Omental fat pad (tissue), 4 donors: Measurements from ENCODE around the gene RAB3GAP2. TPM values are rescaled to one million over a fixed set of nuclear protein-coding genes. Genes with fewer than 3 reads are reported as not detected.

Source experiments
- ATAC-seq: fragments of 150-250 bp; one replicate; pipeline ENCODE4 v1.9.1; 2016; ENCODE audit warnings: mild to moderate bottlenecking, moderate library complexity; ENCODE audit not compliant: low FRiP score
- DNase-seq: peaks from one replicate; pipeline ENCODE4 v3.0.0-alpha.2; 2019; ENCODE audit warnings: low spot score
- total RNA-seq, 4 donors: library from RNA; depleted of rRNA; stranded (reverse); fragments of >200 nt; gene quantifications; one replicate each; pipeline ENCODE4 v1.1.0, GENCODE V29; 2016
- TF ChIP-seq, protein P1 (sequence below), 3 donors: fragments of 450-650 bp; IDR thresholded peaks; one replicate each; pipeline ENCODE4 v1.5.1; 2016 to 2017; ENCODE audit warnings: antibody characterized with exemption in 3 of 3, mild to moderate bottlenecking in 3 of 3, moderate library complexity in 2 of 3

Gene RAB3GAP2
- 10 to 100 TPM; 22.0 to 37.0 (median 30.4) TPM for total RNA-seq

DNA sequence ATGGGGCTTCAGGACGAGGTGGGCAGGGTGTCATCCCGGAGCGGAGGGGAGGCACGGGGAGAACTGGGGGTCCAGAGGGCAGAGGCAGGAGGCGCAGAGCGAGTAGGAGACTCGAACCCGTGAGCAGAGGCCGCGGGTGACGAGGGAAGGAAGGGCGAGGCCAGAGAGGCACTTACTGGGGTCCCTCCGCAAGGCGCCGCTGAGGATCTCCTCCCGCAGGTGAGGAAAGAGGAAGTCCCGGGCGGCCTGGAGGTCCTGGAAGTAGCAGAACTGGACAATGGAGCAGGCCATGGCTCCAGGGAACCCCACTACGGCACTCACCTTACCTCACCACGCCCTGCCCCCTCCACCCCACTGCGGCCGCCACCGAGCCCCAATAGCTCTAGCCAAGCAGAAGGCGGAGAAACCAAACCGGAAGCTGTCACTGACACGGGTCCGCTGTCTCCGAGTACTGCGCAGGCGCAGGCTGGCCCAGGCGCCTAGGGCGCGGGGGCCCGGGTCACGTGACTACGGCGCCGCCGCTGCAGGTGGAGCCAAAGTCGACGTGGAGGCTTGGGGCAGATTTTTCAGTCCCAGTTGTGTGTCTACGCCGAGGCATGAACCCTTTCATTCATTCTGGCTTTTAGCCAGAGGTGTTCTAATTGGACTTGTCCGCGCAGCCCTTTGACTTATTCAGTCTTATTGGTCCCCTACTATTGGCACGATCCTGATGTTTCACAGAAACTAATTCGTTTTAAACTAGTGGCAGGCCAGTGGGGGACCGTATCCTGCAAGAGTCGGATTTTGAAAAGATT, at the start of gene RAB3GAP2:
RAB3GAP2 (minus strand) TSS at position 407 of the 794 bp plus-strand sequence; CDS start at position 291, 116 bp downstream.
- ATAC-seq (peak; percentile 98), DNase-seq (peak; percentile 75)
- TF ChIP-seq, protein P1, sequence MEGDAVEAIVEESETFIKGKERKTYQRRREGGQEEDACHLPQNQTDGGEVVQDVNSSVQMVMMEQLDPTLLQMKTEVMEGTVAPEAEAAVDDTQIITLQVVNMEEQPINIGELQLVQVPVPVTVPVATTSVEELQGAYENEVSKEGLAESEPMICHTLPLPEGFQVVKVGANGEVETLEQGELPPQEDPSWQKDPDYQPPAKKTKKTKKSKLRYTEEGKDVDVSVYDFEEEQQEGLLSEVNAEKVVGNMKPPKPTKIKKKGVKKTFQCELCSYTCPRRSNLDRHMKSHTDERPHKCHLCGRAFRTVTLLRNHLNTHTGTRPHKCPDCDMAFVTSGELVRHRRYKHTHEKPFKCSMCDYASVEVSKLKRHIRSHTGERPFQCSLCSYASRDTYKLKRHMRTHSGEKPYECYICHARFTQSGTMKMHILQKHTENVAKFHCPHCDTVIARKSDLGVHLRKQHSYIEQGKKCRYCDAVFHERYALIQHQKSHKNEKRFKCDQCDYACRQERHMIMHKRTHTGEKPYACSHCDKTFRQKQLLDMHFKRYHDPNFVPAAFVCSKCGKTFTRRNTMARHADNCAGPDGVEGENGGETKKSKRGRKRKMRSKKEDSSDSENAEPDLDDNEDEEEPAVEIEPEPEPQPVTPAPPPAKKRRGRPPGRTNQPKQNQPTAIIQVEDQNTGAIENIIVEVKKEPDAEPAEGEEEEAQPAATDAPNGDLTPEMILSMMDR (IDR thresholded peaks at IDR 0.05) = no peak

DNA sequence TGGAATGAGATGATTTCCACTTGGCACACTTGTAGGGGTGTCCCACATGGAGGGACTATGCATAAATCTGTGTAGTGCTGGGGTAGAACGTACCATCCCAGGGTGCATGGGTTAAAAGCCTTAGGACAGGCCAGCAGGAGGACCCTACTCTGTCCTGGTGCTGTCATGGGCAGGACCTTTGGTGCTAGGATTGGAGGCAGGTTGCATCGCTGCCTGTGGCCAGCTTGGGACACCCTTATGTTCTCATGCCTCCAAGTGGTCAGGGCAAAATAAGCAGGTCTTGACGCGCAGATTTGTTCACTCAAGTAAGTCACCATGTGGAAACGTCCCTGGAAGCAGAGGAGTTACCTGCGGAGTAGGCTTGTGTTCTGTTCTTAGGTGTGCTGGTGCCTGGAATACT, 49.5 kb upstream of the RAB3GAP2 start:
- ATAC-seq (no peak), DNase-seq (no peak)
- TF ChIP-seq, protein P1 (IDR thresholded peaks at IDR 0.05) = no peak

- ATAC-seq (no peak), DNase-seq (no peak)
- TF ChIP-seq, protein P1 (IDR thresholded peaks at IDR 0.05) = no peak
These were observed 48.5 kb upstream of the RAB3GAP2 start for GRCh38 chr1:220320709-220321108.

- DNase-seq = no peak
- ATAC-seq = no peak
- TF ChIP-seq, protein P1 (IDR thresholded peaks at IDR 0.05) = no peak
These were observed 46.4 kb upstream of the RAB3GAP2 start for GRCh38 chr1:220318673-220319072.

- DNase-seq = no peak
- TF ChIP-seq, protein P1 (IDR thresholded peaks at IDR 0.05) = no peak
- no peak for ATAC-seq
These were observed 44.9 kb upstream of the RAB3GAP2 start for GRCh38 chr1:220317161-220317560.

DNA sequence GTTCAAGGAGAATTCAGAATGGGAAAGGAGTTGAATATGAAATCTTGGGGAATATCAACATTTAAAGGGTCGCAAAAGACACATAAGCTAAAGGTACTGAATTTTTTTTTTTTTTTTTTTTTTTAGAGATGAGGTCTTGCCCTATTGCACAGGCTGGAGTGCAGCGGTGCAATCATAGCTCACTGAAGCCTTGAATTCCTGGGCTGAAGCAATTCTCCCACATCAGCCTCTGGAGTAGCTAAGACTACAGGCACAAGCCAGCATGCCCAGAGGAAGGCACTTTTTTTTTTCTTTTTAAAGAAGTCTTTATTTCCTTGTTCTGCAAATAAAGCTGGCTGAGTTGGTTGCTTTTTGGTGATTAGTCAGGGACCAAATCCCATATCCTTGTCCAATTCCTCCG, 44.1 kb upstream of the RAB3GAP2 start:
- TF ChIP-seq, protein P1 (IDR thresholded peaks at IDR 0.05) = no peak
- DNase-seq = no peak
- ATAC-seq = no peak
